ENCODE results near the gene CAP2.
"Not testable (repeated sequence)": the region's sequence is repeated elsewhere in the genome, so short reads cannot be mapped to it uniquely, and the experiment has no call there.

DNA sequence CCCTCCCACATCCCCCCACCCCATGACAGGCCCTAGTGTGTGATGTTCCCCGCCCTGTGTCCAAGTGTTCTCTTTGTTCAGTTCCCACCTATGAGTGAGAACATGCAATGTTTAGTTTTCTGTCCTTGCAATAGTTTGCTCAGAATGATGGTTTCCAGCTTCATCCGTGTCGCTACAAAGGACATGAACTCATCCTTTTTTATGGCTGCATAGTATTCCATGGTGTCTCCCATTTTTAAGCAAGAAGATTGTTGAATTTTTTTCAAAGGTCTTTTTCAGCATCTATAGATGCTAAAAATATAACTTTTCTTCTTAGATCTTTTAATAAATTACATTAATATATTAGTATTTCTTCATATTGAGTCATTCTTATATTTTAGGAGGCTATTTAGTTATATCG is 47.4 kb downstream of the CAP2 start:
- TF ChIP-seq EZH2phosphoT487 (IDR thresholded peaks at IDR 0.05; ENCODE audit: insufficient read depth, low read depth); EZH2 (IDR thresholded peaks at IDR 0.05; ENCODE audit: insufficient read depth, poor library complexity, severe bottlenecking): not testable (repeated sequence)

All from GM23248 (cell line).